Left colon (tissue), 2 donors: Measurements from ENCODE around the gene EPHA7. TPM values are rescaled to one million over a fixed set of nuclear protein-coding genes. Genes with fewer than 3 reads are reported as not detected.

Experiments used
- ATAC-seq: fragments of 200-7000 bp; cut with Tn5 transposase; one replicate; pipeline ENCODE4 v1.9.1; 2020; ENCODE audit warnings: mild to moderate bottlenecking, moderate library complexity
- DNase-seq, 2 donors: peaks; one replicate each; pipeline ENCODE4 v3.0.0-alpha.2; 2020
- intact Hi-C, 2 donors: fragments of 100-400 bp; cut with DNase I in 1 of 2; cut with micrococcal nuclease in 1 of 2; formaldehyde crosslinking; loops; one replicate each; pipeline versions ENCODE4 v1.11.2 to v1.14.0; 2022; cut with DNase I, micrococcal nuclease
- total RNA-seq, 2 donors: library from RNA; stranded (reverse); fragmentation: NEBNext Ultra II Directional; extraction: Animal tissue kit (Norgen Biotek cat#: 25700); gene quantifications; one replicate each; pipeline ENCODE4 v1.2.1, GENCODE V29; 2021
- donor health status: DM: no; HTN: no; CAD: no.
- donor health status: DM: yes; HTN: yes; CAD: no.

The EPHA7 gene
- total RNA-seq, 2 donors from 2014 or later = 0.34 to 10.8 TPM

DNA sequence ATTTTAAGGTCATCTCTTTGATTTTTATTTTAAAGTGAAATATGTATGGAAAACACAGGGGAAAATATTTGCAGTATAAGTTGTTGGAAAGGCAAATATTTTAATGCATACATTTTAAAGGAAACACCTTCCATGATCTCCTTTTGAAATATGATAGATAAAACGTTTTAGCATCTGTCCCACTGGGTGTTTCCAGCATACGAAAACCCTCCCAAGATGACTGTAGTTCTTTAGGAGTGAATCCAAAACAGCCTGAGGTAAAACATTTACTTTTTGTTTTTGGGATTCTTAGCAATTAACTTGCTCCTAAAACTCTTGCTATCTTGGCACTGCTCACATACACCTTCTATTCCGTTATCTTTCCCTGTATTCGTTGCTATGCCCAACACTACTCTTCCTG is 210.0 kb downstream of the EPHA7 start:
- intact Hi-C loops = no loop called here
- ATAC-seq (no peak), DNase-seq (no peak)

DNA sequence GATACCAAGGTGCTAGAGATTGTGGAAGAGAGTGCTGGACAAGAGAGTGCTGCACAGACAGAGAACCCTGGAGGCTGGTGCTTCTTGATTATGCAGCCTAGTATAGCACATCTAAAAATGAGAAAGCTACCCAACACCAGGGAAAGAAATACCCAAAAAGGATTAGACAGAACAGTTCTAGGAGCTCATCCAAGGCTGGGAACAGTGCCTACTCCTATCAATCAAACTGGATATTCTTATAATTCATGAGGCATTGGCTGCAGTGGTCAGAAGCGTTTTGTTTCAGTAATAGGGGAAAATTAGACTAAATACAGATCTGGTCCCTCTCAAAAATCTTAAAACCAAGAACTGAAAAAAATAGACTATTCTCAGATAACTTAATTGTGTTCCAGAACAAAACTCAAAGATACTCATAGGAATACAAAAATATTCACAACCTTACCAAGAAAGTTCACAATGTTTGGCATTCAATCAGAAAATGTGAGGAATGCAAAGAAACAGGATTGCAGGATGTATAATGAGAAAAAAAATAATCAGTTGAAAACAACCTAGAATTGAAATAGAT is 222.9 kb downstream of the EPHA7 start:
- intact Hi-C loops = no loop called here
- ATAC-seq = no peak

DNA sequence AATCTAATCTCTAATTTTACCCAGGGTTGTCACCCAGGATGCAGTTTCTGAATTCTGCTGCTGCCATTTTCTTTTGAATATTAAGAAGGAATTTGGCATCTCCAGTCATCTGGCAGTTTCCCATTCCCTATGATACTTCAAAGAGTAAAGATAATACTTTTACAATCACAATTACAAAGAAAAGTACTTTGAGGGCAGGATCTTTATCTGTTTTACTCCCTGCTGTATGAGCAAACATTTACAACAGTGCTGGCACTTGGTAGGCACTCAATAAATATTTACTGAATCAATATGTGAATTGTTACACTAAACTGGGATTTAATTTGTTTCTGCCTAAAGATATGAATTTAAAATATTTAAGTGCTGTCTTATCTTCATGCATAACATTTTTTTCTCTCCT is 224.9 kb downstream of the EPHA7 start:
- DNase-seq (no peak), ATAC-seq (no peak)
- intact Hi-C loops = no loop called here

More for the DNA sequence above, 222.9 kb downstream of the EPHA7 start:
- DNase-seq = no peak

DNA sequence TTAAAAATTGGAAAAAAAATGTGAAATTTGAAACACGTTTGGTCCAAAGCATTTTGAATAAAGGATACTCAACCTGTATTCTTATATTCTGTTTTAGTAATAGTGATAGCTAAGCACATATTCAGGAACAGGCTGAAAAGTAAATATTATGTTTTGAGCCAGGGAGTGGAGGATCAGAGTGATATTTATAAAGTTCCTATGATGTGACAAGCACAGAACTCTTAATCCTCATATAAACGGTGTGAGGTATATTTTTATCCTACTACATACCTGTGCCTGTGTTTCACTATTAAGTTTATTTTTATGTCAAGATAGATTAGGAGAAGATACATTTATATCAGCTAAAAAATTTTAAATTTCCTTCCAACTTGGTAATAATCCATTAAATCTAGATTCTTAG is 225.5 kb downstream of the EPHA7 start:
- intact Hi-C loops = no loop called here
- ATAC-seq = no peak
- no peak for DNase-seq
